ENCODE results near the gene MIDN. TPM values are rescaled to one million over a fixed set of nuclear protein-coding genes. Genes with fewer than 3 reads are reported as not detected.
"Not testable (repeated sequence)": the region's sequence is repeated elsewhere in the genome, so short reads cannot be mapped to it uniquely, and the experiment has no call there.

Gene MIDN
- total RNA-seq, 1 donor from 2014 or later = 44.9 TPM

DNA sequence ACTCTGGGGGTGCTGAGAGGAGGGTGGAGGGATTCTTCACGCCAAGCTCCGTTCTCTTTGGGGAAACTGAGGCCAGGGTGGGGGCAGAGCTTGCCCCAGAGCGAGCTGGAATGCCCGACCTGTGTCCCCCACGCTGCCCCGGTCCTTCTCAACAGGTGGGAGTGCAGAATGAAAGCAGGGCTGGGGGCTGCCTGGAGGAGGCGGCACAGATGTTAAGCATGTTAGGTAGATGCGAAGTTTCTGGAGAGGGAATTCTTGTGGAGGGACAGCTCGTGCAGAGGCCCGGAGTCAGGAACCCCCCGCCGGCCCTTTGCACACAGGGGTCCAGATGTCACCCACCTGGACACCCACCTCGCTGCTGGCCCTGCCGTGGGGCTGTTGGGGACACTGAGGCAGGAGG is 46.3 kb downstream of the MIDN start:
- DNase-seq (ENCODE audit: low read depth) = no peak

- no peak for DNase-seq (ENCODE audit: low read depth)
These were observed 47.0 kb downstream of the MIDN start for GRCh38 chr19:1295169-1296012.

- DNase-seq (ENCODE audit: low read depth) = no peak
These were observed 47.7 kb downstream of the MIDN start for GRCh38 chr19:1296078-1296477.

DNA sequence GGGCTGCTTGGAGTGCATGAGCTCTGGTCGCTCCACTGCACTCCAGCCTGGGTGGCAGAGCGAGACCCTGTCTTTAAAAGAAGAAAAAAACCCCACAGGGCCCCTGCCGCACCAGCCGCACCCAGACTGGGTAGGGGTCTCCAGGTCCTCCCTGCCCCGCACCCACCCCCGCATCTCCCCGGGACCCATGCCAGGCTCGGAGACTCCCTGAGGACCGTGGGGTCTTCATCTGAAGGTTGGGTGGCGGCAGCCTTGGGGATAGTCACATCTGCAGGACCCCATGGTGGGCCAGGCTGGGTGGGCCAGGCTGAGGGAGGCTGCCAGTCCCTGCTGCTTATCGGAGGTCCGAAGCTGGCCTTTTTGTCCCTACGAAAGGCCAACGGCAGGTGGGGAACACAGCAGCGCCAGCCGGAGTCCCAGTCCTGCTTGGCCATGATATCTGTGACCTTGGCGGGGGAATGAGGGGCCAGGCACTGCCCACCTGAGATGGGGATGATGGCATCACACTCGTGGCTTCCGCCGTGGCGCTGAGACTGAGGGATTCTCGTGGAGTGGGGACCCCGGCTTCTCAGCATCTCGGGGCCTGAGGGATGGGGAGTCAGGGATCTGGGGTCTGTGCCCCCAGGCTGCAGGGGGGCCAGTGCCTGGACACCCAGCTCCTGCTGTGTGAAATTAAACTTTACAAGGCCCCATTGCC is 48.3 kb downstream of the MIDN start:
- DNase-seq (ENCODE audit: low read depth) = no peak

DNA sequence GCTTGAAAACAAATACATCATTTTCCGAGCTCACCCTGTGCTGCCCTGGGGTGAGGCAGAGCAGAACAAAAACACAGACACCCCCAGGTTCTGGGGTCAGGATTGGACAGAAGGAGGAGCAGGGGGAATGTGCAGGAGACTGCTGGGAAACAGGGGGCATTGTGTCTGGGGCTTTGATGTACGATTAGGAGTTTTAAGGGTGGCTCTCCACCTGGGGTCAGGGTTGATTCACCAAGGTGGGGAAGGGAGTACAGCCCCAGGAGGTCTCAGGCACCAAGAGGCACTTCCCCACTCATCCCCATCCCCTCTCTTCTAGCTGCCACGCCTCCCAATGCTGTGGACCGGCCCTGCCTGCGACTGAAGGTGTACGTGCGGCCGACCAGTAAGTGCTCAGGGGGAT is 49.9 kb downstream of the MIDN start:
- DNase-seq (ENCODE audit: low read depth) = no peak

DNA sequence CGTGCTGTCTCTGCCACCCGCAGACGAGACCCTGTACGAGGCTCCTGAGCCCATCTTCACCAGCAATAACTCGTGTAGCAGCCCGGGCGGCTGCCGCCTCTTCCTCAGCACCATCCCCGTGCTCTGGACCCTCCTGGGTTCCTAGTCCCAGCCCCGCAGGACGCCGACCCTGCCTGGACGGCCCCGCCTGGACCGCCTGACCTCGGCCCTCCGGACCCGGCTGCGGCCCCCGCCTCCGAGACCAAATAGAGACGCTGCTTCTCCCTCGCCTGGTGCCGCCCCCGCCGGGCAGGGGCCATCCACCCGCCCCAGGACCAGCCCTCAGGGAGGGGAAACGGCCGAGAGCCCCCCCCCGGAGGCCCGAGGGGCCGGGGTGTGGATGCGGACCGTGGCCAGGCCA is 51.4 kb downstream of the MIDN start:
- DNase-seq (ENCODE audit: low read depth) = no peak

DNA sequence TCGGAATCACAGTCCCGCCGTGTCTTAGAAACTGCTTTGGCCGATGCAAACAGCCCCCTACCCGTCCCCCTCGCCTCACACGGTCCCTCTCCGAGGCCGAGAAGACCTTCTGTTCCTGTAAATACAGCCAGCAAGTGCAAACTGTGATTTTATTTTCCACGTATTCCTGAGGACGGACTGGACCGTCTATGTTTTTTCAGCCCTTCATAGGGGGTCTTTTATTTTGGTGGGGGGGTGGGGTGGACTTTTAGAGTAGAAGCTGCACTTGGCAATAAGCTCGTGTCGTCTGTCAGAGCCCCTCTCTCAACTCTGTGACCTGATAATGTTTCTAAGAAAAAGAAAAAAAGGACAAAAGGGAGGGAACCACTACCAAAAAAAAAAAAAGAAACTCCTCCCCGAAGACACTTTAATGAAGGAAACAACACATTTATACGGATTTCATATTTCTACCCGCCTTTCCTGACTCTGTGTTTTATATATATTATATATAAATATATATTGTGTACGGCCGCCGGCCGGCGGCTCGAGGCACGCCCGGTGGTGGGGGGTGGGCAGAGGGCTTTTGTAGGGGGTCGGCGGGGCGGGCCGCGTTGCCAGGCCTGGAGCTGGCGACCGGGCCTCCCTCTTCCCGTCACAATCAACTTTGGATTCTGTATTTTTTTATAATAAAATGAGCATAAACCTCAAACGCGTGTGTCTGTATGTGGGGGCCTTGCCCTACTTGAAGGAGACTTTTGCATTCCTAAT is 52.5 kb downstream of the MIDN start:
- no peak for DNase-seq (ENCODE audit: low read depth)

GRCh38 chr19:1302533-1303239 is 54.3 kb downstream of the MIDN start:
- no peak for DNase-seq (ENCODE audit: low read depth)

DNA sequence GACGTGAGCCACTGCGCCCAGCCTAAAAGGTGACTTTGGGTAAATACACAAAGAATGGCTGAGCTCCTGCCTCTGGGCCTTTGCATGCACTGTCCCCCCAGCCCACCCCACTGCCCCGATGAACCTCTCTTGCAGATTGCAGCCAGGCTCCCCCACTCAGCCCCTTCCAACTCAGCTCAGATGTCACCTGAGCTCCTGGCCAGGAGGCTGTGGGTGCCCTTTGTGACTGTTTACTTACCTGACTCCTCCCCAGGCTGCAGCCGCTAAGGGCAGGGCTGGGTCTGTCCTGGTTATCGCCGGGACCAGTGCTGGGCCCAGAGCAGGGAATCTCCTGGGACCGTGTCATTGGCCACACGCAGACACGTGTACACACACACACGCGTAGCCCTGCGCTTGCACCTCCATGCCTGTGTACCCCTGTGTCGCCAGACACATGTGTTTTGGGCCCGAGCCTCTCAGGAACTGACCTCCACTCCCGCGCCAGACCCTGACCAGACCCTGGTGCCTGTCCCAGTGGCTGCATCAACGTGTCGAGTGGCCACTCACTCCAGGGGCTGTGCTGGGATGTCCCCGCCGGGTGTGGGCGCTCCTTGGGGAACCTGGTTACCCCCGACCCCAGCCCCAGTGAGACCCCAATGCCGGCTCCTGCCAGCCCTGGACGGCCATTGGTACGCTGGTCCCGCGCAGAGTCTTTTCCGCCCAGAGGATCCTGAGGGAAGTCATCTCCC is 56.0 kb downstream of the MIDN start:
- DNase-seq (ENCODE audit: low read depth) = no peak

DNA sequence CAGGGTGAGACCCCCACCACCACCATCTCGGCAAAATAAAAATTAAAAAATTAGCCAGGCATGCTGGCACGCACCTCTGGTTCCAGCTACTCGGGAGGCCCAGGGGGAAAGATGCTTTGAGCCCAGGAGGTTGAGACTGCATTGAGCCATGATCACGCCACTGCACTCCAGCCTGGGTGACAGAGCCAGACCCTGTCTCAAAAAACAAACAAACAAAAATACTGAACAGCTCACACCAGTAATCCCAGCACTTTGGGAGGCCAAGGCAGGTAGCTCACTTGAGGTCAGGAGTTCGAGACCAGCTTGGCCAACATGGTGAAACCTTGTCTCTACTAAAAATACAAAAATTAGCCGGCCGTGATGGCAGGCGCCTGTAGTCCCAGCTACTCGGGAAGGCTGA is 57.0 kb downstream of the MIDN start:
- DNase-seq (ENCODE audit: low read depth) = not testable (repeated sequence)

- no peak for DNase-seq (ENCODE audit: low read depth)
These were observed 58.9 kb downstream of the MIDN start for GRCh38 chr19:1307320-1307719.

DNA sequence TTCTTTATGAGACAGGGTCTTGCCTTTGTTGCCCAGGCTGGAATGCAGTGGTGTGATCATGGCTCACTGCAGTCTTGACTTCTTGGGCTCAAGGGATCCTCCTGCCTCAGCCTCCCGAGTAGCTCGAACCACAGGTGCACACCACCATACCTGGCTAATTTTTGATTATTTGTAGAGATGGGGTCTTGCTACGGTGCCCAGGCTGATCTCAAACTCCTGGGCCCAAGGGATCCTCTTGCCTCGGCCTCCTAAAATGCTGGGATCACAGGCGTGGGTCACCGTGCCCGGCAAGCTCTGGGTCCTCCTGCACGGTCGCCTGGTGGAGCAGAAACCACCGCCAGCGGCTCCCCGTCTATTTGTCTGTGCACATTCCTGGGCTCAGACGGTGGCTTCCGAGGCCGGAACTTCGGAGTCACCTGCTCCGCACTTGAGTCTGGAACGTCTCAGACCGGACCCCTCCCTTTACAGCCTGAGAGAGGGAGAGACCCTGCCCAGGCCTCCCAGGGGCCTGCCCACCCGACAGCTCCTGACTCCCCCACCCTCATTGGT is 59.4 kb downstream of the MIDN start:
- DNase-seq (ENCODE audit: low read depth) = no peak

DNA sequence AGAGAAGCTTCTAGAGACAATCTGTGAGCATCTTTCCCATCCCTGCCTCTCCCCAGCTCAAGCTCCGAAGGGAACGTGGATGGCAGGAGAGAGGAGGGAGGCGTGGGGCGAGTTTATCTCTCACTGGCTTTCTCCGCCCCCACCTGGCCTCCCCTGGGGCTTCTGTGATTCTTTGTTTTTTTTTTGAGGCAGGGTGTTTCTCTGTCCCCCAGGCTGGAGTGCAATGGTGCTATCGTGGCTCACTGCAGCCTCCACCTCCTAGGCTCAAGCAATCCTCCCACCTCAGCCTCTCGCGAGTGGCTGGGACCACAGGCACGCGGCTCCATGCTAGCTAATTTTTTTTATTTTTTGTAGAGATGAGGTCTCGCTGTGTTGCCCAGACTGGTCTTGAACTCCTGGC is 60.3 kb downstream of the MIDN start:
- DNase-seq (ENCODE audit: low read depth) = no peak

Other genes starting within 250 kb of the MIDN start
- gene GRIN3B, start 248.2 kb upstream of the MIDN start, total RNA-seq = 2.4 and 3.6 TPM in 2 replicates
- gene TMEM259, start 227.5 kb upstream of the MIDN start, total RNA-seq = 63.4 and 114 TPM in 2 replicates
- gene RNU6-2, start 227.1 kb upstream of the MIDN start, total RNA-seq = not detected in 2 replicates
- 312 and 501 TPM in 2 replicates for gene CNN2, start 222.0 kb upstream of the MIDN start, total RNA-seq
- 15.6 and 24.6 TPM in 2 replicates for gene ABCA7, start 208.5 kb upstream of the MIDN start, total RNA-seq
- gene ARHGAP45, start 181.4 kb upstream of the MIDN start, total RNA-seq = 8.3 and 13.4 TPM in 2 replicates
- 101 and 168 TPM in 2 replicates for gene POLR2E, start 153.2 kb upstream of the MIDN start, total RNA-seq
- 205 and 337 TPM in 2 replicates for gene GPX4, start 144.6 kb upstream of the MIDN start, total RNA-seq
- gene SBNO2, start 74.3 kb upstream of the MIDN start, total RNA-seq = 40.5 and 113 TPM in 2 replicates
- 113 and 140 TPM in 2 replicates for gene STK11, start 42.8 kb upstream of the MIDN start, total RNA-seq
- gene CBARP, start 10.6 kb upstream of the MIDN start, total RNA-seq = 0.87 and 4.3 TPM in 2 replicates
- 29.0 and 29.2 TPM in 2 replicates for gene ATP5F1D, start 6.8 kb upstream of the MIDN start, total RNA-seq
- gene CIRBP, start 20.7 kb downstream of the MIDN start, total RNA-seq = 174 and 314 TPM in 2 replicates
- gene FAM174C, start 26.9 kb downstream of the MIDN start, total RNA-seq = 13.9 and 21.5 TPM in 2 replicates
- 0.10 TPM in 1 of 2 replicates, not detected in the other for gene EFNA2, start 37.3 kb downstream of the MIDN start, total RNA-seq
- gene NDUFS7, start 135.3 kb downstream of the MIDN start, total RNA-seq = 56.8 and 70.2 TPM in 2 replicates
- gene GAMT, start 153.0 kb downstream of the MIDN start, total RNA-seq = 13.4 and 15.4 TPM in 2 replicates
- 49.2 and 96.9 TPM in 2 replicates for gene DAZAP1, start 159.0 kb downstream of the MIDN start, total RNA-seq
- gene RPS15, start 189.8 kb downstream of the MIDN start, total RNA-seq = 442 and 500 TPM in 2 replicates
- 0.05 TPM in 1 of 2 replicates, not detected in the other for gene APC2, start 201.5 kb downstream of the MIDN start, total RNA-seq
- gene C19orf25, start 230.6 kb downstream of the MIDN start, total RNA-seq = 26.4 and 31.4 TPM in 2 replicates
- 1.6 and 4.9 TPM in 2 replicates for gene PCSK4, start 241.8 kb downstream of the MIDN start, total RNA-seq
- 4.9 and 8.7 TPM in 2 replicates for gene REEP6, start 242.6 kb downstream of the MIDN start, total RNA-seq